ENCODE results near the gene CCDC85C. TPM values are rescaled to one million over a fixed set of nuclear protein-coding genes. Genes with fewer than 3 reads are reported as not detected.

Gene CCDC85C
- total RNA-seq, 1 donor from 2014 or later: 16.6 TPM

- H2AFZ ChIP-seq (ENCODE audit: low read depth, low read length): no peak overlapping the region
- DNase-seq (ENCODE audit: low read depth): no peak
- Mint-ChIP-seq H3K4me1 (ENCODE audit: low read depth, unreplicated experiment) (peaks cover 39% of the 10 kb centered on the region), H3K27ac (ENCODE audit: unreplicated experiment) (no peak overlapping the region), H3K4me3 (ENCODE audit: unreplicated experiment) (no peak overlapping the region), H3K36me3 (ENCODE audit: low read depth, unreplicated experiment) (no peaks in the 10 kb centered on the region), H3K9me3 (ENCODE audit: unreplicated experiment) (no peaks in the 10 kb centered on the region), H3K27me3 (ENCODE audit: low read depth, unreplicated experiment) (peaks cover 11% of the 10 kb centered on the region)
- TF ChIP-seq CTCF (IDR thresholded peaks at IDR 0.05; ENCODE audit: insufficient read depth, low read depth, low read length) (no peak), EZH2 (IDR thresholded peaks at IDR 0.05; ENCODE audit: insufficient read depth, low read length) (no peak)
- no peaks in the 10 kb centered on the region for H3K9me3 ChIP-seq (ENCODE audit: insufficient read depth, low read depth, low read length)
- no peak for FAIRE-seq
- peaks cover 62% of the 10 kb centered on the region for H4K20me1 ChIP-seq (ENCODE audit: insufficient read depth, low read length)
- peaks cover 36% of the 10 kb centered on the region for H3K4me1 ChIP-seq (ENCODE audit: insufficient read depth, low read length)
- H3K36me3 ChIP-seq (ENCODE audit: insufficient read depth, low read length): no peaks in the 10 kb centered on the region
- H3K79me2 ChIP-seq (ENCODE audit: insufficient read depth, low read length): peaks cover 65% of the 10 kb centered on the region
- no peak overlapping the region for H3K27ac ChIP-seq (ENCODE audit: low read depth, low read length)
- H3K27me3 ChIP-seq (ENCODE audit: insufficient read depth, low read length): no peaks in the 10 kb centered on the region
- H3K4me2 ChIP-seq (ENCODE audit: low read length): no peak overlapping the region
- H3K9ac ChIP-seq (ENCODE audit: low read length): no peak overlapping the region
- no peak overlapping the region for H3K4me3 ChIP-seq (ENCODE audit: insufficient read depth, low read depth, low read length)
Measured at GRCh38 chr14:99570544-99571302, 33.3 kb downstream of the CCDC85C start.

- Histone ChIP-seq H3K4me2 (ENCODE audit: low read length) (no peak overlapping the region), H3K4me1 (ENCODE audit: insufficient read depth, low read length) (peaks cover 36% of the 10 kb centered on the region)
Measured at GRCh38 chr14:99569725-99570543, 34.1 kb downstream of the CCDC85C start.

More at GRCh38 chr14:99569725-99570543, 34.1 kb downstream of the CCDC85C start:
- Histone ChIP-seq H4K20me1 (ENCODE audit: insufficient read depth, low read length) (peaks cover 69% of the 10 kb centered on the region), H3K79me2 (ENCODE audit: insufficient read depth, low read length) (peaks cover 64% of the 10 kb centered on the region), H3K27ac (ENCODE audit: low read depth, low read length) (no peak overlapping the region), H3K27me3 (ENCODE audit: insufficient read depth, low read length) (no peaks in the 10 kb centered on the region), H2AFZ (ENCODE audit: low read depth, low read length) (no peak overlapping the region), H3K9me3 (ENCODE audit: insufficient read depth, low read depth, low read length) (no peaks in the 10 kb centered on the region), H3K36me3 (ENCODE audit: insufficient read depth, low read length) (no peaks in the 10 kb centered on the region), H3K9ac (ENCODE audit: low read length) (no peak overlapping the region), H3K4me3 (ENCODE audit: insufficient read depth, low read depth, low read length) (no peak overlapping the region)
- no peak overlapping the region for H3K4me3 Mint-ChIP-seq (ENCODE audit: unreplicated experiment)
- H3K4me1 Mint-ChIP-seq (ENCODE audit: low read depth, unreplicated experiment): peaks cover 38% of the 10 kb centered on the region
- peak overlapping the region; percentile 26 for H3K27ac Mint-ChIP-seq (ENCODE audit: unreplicated experiment)
- no peak for DNase-seq (ENCODE audit: low read depth)
- no peaks in the 10 kb centered on the region for H3K36me3 Mint-ChIP-seq (ENCODE audit: low read depth, unreplicated experiment)
- H3K9me3 Mint-ChIP-seq (ENCODE audit: unreplicated experiment): no peaks in the 10 kb centered on the region
- FAIRE-seq: no peak
- H3K27me3 Mint-ChIP-seq (ENCODE audit: low read depth, unreplicated experiment): peaks cover 13% of the 10 kb centered on the region
- no peak for TF ChIP-seq EZH2 (IDR thresholded peaks at IDR 0.05; ENCODE audit: insufficient read depth, low read length)
- no peak for TF ChIP-seq CTCF (IDR thresholded peaks at IDR 0.05; ENCODE audit: insufficient read depth, low read depth, low read length)
